ENCODE results near the gene ANKFN1.
"Not testable (repeated sequence)": the region's sequence is repeated elsewhere in the genome, so short reads cannot be mapped to it uniquely, and the experiment has no call there.

GRCh38 chr17:56288786-56289185 is 135.5 kb downstream of the ANKFN1 start:
- not testable (repeated sequence) for TF ChIP-seq POLR2A, CTCF (IDR thresholded peaks at IDR 0.05)
